HG03066 (cell line): ENCODE results near the gene GNG10.
A peak's percentile ranks its signal among the peaks of the same experiment; 100 is the strongest.
"Not testable (repeated sequence)": the region's sequence is repeated elsewhere in the genome, so short reads cannot be mapped to it uniquely, and the experiment has no call there.

Experiments
- ATAC-seq: cut with Tn5 transposase; IDR thresholded peaks from one replicate; pipeline ENCODE4 v1.9.1; 2021; ENCODE audit warnings: low read depth; ENCODE audit not compliant: unreplicated experiment

GNG10 gene

GRCh38 chr9:111661150-111661801 is at the start of gene GNG10:
Gene GNG10 (plus strand): TSS chr9:111661605. CDS start chr9:111661635, 30 bp downstream.
- ATAC-seq = peak; percentile 84

- no peak for ATAC-seq
Observed at GRCh38 chr9:111613436-111614040, 47.9 kb upstream of the GNG10 start.

- no peak for ATAC-seq
Observed at GRCh38 chr9:111615928-111616327, 45.5 kb upstream of the GNG10 start.

DNA sequence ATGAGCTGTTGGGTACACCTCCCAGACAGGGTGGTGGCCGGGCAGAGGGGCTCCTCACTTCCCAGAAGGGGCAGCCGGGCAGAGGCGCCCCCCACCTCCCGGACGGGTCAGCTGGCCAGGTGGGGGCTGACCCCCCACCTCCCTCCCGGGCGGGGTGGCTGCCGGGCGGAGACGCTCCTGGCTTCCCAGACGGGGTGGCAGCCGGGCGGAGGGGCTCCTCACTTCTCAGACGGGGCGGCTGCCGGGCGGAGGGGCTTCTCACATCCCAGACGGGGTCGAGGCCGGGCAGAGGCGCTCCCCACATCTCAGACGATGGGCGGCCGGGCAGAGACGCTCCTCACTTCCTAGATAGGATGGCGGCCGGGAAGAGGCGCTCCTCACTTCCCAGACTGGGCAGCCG is 44.1 kb upstream of the GNG10 start:
- ATAC-seq = not testable (repeated sequence)

DNA sequence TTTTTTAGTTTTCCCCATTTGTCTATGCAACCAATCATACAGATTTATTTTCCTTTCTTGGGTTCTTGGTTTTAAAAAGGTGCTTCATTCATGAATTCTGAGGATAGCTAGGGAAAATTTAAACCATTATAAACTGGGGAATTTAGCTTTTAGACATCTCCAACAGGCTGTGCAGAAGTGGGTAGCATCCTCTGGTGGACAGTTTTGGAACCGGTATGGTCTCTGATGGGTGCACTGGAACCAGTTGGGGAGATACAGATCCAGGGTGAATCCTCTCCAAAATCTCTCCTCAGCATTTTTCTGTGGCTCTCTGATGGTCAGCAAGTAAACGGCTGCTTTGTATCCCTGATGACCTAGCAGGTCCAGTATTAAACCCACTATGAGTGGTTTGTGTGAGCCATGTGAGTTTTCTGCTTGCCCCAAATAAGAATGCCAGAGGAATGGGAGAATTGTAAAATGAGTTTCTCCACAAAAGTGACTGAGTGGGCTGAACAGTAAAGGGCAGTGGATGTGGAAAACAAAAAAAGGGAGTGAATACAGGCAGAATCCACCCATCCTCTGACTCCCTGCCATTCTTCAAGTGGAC is 39.4 kb upstream of the GNG10 start:
- peak; percentile 52 for ATAC-seq

- no peak for ATAC-seq
Observed at GRCh38 chr9:111622626-111623025, 38.8 kb upstream of the GNG10 start.

DNA sequence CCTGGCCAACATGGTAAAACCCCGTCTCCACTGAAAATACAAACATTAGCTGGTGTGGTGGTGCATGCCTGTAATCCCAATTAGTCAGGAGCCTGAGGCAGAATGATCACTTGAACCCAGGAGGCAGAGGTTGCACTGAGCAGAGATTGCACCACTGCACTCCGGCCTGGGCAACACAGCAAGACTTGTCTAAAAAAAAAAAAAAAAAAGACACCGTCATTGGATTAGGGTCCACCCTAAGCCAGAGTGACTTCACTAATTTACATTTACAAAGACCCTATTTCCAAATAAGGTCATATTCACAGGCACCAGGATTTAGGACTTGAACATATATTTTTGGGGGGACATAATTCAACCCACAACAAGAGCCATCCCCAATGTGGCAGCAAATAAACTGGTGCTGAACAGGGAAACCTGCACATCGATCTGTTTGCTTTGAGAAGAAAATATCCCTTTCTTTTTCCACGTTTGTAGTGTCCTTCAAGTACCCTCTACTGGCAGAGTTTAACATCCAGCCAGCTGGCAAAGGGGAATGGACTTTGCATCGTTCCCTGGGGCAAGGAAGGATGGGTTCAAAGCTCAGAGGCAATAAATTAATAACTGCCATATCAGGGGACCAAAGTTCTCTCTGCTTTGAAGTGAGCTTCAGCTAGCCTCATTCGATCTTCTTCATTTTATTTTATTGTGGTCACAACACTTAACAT is 34.0 kb upstream of the GNG10 start:
- no peak for ATAC-seq

- no peak for ATAC-seq
Observed at GRCh38 chr9:111628411-111628810, 33.0 kb upstream of the GNG10 start.

DNA sequence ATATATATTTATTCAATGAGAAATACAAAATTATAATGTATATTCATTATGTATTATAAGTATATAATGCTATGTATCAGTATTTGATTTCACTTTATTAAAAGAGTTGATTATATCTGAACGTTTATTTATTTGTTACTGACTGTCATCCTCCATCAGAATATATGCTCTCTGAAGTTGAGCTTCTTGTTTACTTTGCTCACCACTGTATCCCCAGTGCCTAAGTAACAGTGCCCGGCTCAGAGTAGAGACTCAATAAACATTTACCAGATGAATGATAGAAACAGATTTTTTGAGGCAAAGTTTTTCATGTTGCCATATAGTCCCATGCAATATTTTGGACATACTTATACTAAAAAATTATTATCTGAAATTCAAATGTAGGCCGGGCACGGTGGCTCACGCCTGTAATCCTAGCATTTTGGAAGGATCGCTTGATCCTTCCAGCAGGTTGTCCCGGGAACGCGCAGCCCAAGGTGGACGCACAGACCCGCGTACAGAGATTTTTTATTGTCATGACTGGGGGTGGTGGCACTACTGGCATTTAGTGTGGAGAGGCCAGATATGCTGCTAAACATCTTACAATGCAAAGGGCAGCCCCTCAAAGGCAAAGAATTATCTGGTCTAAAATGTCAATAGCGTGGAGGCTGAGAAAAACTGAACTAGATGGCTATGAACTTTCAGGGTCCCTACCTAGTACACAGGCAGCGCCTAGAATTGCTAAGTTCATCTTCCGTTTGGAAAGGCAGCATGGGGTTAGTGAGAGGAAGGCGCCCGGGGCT is 31.0 kb upstream of the GNG10 start:
- ATAC-seq = peak; percentile 26

- ATAC-seq = no peak
Observed at GRCh38 chr9:111630964-111631213, 30.5 kb upstream of the GNG10 start.

DNA sequence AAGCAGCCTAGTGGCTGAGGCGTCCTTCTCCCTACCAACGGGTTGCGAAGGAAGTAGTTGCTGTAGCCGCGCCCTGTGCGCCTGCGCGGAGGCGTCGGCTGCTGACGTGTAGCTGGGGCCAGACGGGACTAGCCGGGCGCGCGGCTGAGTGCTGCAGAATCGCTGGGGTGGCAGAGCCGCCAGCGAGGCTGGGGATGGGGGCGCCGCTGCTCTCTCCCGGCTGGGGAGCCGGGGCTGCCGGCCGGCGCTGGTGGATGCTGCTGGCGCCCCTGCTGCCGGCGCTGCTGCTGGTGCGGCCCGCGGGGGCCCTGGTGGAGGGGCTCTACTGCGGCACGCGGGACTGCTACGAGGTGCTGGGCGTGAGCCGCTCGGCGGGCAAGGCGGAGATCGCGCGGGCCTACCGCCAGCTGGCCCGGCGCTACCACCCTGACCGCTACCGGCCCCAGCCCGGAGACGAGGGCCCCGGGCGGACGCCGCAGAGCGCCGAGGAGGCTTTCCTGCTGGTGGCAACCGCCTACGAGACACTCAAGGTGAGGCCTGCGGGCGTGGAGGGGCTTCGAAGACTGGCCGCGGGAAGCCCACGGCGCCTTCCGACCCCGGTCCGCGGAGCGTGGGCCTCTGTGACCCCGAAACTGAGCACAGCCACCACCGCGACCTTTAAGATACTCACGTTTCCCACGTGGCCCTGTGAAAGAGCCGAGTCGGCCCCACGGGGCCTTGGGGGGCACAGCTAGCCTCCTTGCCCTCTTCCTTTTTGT is 30.0 kb upstream of the GNG10 start, which contains the start of gene DNAJC25:
Gene DNAJC25 (plus strand): TSS at position 121 of the 758 bp plus-strand sequence. CDS start 74 bp downstream, at position 195.
- ATAC-seq = peak; percentile 95

DNA sequence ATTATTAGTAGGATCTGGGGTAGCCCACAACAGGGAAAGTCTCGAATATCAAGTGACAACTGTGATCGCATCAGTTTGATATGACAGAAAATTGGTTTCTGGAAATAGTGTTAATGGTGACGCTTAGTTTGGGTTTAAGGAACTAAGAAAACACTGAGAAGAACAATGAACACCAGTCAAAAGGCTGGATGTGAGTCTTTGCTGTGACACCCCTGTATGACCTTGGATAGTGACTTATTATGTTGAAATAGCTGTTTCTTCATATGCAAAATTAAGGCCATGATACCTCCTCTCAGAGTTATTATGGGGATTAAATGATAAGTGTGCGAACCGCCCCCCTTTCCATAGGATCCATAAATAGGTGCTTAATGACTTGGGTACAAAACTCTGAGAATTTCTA is 29.3 kb upstream of the GNG10 start:
- ATAC-seq = no peak

GRCh38 chr9:111632695-111633388 is 28.6 kb upstream of the GNG10 start:
- ATAC-seq = no peak

DNA sequence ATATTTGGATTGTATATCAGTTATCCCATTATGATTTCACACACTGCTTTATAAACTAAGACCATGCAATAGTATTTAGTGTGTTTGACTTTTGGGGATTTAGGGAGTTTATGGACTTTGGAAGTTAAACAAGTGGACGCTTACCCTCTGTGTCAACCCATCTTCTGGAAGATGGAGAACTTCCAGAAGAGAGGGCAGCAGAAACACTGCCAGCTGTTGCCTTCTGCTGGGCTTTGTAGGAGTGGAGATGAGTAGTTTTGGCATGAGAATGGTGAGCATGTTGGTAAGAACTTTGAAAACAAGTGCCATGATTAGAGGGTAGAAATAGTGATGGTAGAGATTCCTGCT is 28.0 kb upstream of the GNG10 start:
- ATAC-seq = no peak

GRCh38 chr9:111634860-111635259 is 26.5 kb upstream of the GNG10 start:
- no peak for ATAC-seq

- no peak for ATAC-seq
Observed at GRCh38 chr9:111637421-111637950, 23.9 kb upstream of the GNG10 start.

- ATAC-seq = no peak
Observed at GRCh38 chr9:111644195-111644772, 17.1 kb upstream of the GNG10 start.

GRCh38 chr9:111645806-111646205 is 15.6 kb upstream of the GNG10 start:
- ATAC-seq = no peak

GRCh38 chr9:111646417-111646816 is 15.0 kb upstream of the GNG10 start:
- no peak for ATAC-seq
